Measurements from ENCODE around the gene TPRG1.

The TPRG1 gene

GRCh38 chr3:189171707-189172106 lies at the start of gene TPRG1:
Gene TPRG1, plus strand, starts transcription at chr3:189171971. Its CDS starts 35,414 bp downstream, at chr3:189207385.
- DNase-seq = no peak

GRCh38 chr3:189122110-189122509 lies 49.7 kb upstream of the TPRG1 start:
- DNase-seq = no peak

- no peak for DNase-seq
These were observed 49.1 kb upstream of the TPRG1 start for GRCh38 chr3:189122526-189123205.

- peak; percentile 87 for DNase-seq
These were observed 48.0 kb upstream of the TPRG1 start for GRCh38 chr3:189123595-189124387.

GRCh38 chr3:189132231-189132671 lies 39.5 kb upstream of the TPRG1 start:
- no peak for DNase-seq

GRCh38 chr3:189132839-189133238 lies 38.9 kb upstream of the TPRG1 start:
- DNase-seq = no peak

GRCh38 chr3:189133768-189134167 lies 38.0 kb upstream of the TPRG1 start:
- DNase-seq = no peak

- no peak for DNase-seq
These were observed 34.4 kb upstream of the TPRG1 start for GRCh38 chr3:189137416-189137815.

GRCh38 chr3:189138901-189139610 lies 32.7 kb upstream of the TPRG1 start:
- DNase-seq = no peak

- DNase-seq = no peak
These were observed 32.2 kb upstream of the TPRG1 start for GRCh38 chr3:189139611-189139940.

- no peak for DNase-seq
These were observed 29.2 kb upstream of the TPRG1 start for GRCh38 chr3:189142527-189142926.

GRCh38 chr3:189143321-189143720 lies 28.4 kb upstream of the TPRG1 start:
- no peak for DNase-seq

GRCh38 chr3:189143771-189144170 lies 28.0 kb upstream of the TPRG1 start:
- DNase-seq = no peak

- peak; percentile 49 for DNase-seq
These were observed 27.1 kb upstream of the TPRG1 start for GRCh38 chr3:189144645-189145044.

GRCh38 chr3:189146848-189147247 lies 24.9 kb upstream of the TPRG1 start:
- DNase-seq = no peak

- DNase-seq = peak; percentile 38
These were observed 23.7 kb upstream of the TPRG1 start for GRCh38 chr3:189148081-189148507.

GRCh38 chr3:189149203-189149602 lies 22.6 kb upstream of the TPRG1 start:
- no peak for DNase-seq

- no peak for DNase-seq
These were observed 14.4 kb upstream of the TPRG1 start for GRCh38 chr3:189157232-189158007.

- DNase-seq = no peak
These were observed 13.7 kb upstream of the TPRG1 start for GRCh38 chr3:189158034-189158433.

GRCh38 chr3:189160519-189161309 lies 11.1 kb upstream of the TPRG1 start:
- no peak for DNase-seq

GRCh38 chr3:189165092-189165612 lies 6.6 kb upstream of the TPRG1 start:
- no peak for DNase-seq

GRCh38 chr3:189166321-189166720 lies 5.5 kb upstream of the TPRG1 start:
- DNase-seq = no peak
